ENCODE measurements around the gene TMEM126A.
A peak's percentile ranks its signal among the peaks of the same experiment; 100 is the strongest.
"Not testable (repeated sequence)": the region's sequence is repeated elsewhere in the genome, so short reads cannot be mapped to it uniquely, and the experiment has no call there.

Gene TMEM126A

DNA sequence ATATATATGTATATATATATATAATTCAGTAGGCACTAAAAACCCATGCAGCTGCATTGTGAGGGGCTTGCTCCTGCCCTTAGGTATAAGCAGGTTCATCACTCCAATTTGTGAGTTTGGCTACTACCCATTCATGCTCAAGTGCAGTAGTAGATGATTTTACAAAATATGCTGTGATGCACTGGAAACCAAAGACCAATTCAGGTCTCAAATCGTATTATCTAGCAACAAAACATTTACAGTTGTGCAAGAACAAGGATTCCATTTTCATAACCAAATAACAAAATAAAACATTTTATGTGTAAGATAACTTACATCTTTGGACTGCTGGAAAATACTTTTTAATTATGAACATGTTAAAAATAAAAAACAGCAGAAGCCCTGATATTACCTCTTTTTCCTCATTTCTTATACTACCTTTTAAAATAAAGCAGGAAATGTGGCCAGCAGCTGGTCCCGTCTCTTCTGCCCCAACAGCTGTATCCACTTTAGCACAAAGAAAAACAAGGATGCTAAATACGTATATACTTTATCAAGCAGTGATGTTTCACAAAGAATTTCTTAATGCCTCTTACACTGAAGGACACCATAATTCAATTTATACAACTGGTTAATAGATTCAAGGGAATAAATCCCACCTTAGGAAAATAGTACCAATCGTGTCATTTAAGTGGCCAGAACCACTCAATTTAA, 14.4 kb downstream of the TMEM126A start:
- DNase-seq, result no peak

DNA sequence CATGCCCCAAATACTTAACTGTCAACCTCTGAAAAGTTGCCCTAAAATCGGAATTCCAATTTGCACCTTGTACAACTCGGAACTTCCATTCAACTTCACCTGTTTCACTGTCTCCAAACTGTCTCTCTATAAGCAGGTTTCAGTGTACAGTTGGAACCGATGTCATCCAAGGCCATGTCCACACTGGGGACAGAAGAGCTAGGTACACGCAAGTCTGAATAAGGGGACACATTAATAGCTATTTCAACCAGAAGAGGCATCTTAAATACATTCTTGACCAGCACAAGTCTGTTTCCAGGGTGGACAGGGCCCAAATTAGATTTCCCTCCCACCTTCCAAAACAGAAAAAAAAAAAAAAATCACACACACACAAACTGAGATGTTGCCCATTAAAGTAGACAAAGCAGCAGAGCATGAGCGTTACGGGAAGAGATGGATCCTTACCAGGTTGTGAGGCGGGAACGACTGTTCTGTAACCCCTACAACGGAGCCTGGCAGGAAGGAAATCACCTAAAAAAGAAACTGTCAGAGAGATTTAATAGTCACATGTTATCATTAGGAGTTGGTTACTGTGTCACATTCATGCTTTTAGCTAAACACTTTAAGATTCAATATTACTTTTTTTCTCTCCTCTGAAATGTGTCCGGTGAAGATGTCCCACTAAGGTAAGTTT, 15.4 kb downstream of the TMEM126A start:
- DNase-seq, result peak in 1 of 2 experiments; percentile 15

DNA sequence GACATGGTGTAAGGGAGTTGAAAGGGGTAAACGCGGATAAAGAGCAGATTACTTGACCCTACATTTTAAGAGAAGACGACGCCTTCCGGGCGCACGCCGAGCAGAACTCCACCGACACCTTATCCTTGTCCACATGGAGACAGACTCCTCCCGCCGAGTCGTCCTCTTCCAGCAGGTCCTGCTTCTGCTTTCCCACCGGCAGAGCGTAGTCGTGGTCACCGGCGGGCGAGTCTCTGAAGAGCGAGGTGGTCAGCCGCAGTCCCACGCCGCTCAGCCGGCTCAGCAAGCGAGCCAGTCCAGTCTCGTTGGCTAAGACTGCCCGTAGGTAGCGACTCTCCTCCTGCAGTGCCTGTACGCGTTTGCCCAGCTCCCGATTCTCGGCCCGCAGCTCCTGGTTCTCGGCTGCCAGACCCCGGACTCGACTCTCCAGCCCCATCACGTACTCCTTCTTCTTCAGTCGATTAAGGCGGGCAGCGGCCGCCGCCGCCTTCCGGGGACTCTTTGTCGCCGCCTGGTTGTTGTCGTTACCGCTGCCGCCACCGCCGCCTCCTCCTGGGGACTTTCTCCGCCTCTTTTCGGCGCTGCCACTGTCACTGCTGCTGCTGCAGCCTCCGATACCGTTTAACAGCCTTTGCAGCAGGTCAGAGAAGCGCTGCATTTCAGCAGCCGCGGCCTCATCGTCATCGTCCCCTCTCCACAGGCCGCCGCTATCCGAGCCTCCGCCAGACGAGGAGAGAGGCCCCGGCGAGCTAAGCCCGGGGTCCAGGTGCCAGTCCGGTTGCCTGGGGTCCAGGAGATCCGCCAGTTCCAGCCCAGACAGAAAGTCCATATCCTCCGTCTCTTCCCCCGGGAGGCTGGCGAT, 16.2 kb downstream of the TMEM126A start:
- DNase-seq, result peak; percentile 67 to 69

DNA sequence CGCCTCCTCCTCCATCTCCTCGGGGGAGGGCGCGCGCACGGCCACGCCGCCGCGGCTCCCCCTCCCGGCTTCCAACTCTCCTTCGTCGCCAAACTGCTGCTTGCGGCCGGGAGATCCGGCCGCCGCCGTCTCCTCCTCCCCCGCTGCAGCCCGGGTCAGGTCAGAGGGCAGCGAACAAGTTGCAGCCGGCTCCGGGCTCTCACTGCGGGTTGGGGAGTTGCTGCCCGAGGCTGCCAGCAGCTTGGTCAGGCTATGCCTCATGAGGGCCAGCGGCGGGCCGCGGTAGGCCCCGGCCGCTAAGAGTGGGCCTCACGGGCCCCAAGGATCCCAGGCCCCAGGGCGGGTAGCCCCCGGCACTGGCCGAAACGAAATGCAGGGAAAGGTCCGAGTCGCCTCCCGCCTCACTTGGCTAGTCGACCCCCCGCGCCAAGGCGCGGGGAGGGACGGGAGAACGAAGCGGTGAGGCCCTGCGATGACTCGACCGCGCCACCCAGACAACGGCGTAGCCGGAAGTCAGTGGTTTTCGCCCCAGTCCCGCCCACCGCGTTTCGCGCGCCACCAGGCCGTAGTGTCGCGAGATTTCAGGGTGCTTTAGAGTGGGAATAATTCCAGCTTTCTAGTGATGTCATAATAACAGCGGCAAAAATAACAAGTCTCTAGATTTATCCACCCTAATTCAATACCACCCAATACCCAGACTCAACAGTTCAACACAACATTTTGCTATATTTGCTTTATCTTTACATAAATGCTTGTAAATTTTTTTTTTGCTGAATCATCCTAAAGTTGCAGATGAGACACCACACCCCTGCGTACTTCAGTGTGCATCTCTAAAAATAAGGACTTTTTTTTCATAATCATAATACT, 17.1 kb downstream of the TMEM126A start, which contains the start of gene CREBZF:
Gene CREBZF, minus strand, starts transcription at position 515 of the 867 bp plus-strand sequence. Its CDS starts 254 bp downstream, at position 261.
- peak; percentile 92 to 96 for DNase-seq

DNA sequence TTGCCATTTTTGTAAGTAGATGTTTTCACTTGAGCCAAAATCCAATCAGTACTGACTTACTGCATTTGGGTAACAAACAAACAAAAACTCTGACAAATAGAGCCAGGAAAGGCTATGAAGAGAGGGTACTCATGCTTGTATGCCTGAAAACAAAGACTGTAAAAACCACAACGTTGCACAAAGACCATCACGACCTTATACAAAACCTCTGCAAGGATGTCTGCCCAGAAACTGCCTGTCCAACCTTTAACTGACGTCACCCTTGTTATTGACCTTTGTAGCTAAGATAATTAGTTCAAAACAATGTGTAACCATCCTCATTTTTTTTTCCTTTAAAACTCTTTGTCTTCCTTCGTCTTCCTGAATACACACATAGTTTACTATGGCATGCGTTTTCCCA, 18.0 kb downstream of the TMEM126A start:
- DNase-seq, result no peak

DNA sequence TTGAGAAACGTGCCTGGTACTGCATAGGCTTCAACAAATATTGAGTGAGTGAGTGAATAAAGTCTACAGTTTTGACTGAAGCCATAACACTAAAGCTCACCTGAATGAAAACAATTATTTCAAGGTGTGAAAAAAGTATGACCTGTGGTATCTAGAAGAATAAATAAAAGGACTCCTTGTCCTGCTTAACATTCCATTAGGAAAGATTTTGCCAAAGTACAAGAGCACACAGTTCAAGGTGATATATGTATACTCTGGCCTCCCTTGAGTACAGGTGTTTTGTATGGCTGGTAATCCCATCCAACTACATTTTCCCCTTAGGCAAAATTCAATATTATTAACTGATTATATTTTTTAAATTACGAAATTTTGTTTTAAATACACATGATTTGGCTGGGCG, 18.9 kb downstream of the TMEM126A start:
- DNase-seq, result no peak

DNA sequence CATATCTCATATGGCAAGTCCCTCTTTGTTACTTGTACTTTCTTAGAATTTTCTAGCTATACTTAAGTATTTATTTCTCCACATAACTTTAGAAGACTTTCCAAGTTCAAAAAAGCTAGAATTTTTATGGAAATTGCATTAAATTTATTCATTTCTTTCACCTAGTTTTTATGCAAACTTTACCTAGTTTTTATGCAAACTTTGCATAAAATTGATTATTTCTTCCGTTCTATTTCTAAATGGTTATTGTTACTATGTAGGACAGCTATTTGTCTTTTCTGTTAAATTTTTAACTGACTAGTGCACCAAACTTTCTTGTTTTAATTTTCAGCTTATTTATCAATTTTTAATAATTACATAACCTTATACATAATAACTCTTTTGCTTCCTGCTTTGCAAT, 20.4 kb downstream of the TMEM126A start:
- no peak for DNase-seq

DNA sequence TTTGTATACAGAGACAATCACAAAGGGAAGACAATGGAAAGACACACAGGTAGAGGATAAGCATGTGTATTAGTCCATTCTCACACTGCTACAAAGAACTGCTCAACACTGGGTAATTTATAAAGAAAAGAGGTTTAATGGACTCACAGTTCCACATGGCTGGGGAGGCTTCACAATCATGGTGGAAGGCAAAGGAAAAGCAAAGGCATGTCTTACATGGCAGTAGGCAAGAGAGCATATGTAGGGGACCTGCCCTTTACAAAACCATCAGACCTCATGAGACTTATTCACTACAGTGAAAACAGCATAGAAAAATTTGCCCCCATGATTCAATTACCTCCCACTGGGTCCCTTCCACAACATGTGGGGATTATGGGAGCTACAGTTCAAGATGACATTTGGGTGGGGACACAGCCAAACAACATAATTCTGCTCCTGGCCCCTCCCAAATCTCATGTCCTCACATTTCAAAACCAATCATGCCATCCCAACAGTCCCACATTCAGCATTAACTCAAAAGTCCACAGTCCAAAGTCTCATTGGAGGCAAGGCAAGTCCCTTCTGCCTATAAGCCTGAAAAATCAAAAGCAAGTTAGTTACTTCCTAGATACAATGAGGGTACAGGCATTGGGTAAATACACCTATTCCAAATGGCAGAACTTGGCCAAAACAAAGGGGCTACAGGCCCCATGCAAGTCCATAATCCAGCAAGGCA, 23.3 kb downstream of the TMEM126A start:
- DNase-seq, result not testable (repeated sequence)

DNA sequence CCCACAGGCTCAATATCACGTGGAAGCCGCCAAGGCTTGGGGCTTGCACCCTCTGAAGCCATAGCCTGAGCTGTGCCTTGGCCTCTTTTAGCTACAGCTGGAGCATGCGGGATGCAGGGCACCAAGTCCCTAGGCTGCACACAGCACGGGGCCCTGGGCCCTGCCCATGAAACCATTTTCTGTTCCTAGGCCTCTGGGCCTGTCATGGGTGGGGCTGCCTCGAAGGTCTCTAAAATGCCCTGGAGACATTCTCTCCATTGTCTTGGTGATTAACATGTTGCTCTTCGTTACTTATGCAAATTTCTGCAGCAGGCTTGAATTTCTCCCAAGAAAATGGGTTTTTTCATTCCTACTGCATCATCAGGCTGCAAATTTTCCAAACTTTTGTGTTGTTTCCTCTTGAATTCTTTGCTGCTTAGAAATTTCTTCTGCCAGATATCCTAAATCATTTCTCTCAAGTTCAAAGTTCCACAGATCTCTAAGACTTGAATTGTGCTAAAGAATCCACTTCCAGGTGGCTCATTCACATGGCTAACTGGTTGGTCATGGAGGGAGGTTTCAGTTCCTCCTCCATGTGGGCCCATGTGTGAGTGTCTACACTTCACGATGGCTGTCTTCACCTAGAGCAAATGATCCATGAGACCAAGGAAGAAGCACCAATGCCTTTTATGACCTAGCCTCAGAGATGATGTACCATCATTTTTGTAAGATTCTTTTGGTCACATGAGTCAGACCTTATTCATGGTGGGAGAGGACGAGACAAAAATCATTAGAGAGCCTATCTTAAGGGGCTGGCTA, 24.5 kb downstream of the TMEM126A start:
- no peak for DNase-seq

DNA sequence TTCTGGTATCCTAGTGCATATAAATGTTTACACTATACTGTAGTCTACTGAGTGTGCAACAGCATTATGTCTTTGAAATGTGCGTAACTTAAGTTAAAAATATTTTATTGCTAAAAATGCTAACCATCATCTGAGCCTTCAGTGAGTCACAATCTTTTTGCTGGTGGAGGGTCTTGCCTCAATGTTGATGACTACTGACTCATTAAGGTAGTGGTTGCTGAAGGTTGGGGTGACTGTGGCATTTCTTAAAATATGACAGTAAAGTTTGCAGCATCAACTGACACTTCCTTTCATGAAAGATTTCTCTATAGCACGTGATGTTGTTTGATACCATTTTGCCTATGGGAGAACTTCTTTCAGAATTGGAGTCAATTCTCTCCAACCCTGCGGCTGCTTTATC, 25.6 kb downstream of the TMEM126A start:
- no peak for DNase-seq

DNA sequence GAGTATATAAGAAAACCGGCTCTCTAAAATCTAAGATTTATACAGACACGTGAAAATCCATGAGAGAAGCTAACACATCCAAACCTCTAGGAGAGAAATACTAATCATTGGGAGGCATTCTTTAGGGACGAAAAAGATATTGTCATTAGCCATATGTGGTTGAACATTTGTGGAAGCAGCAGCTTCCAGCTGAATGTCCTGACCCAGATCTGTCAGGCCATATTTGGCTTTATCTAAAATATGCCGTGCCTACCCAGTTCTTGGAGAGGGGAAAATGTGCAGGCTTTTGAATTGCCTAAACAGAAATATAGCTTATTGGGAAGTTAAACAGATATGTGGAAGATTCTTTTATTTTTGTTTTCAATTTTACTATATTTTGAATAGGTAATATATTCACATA, 31.8 kb downstream of the TMEM126A start:
- DNase-seq, result no peak

DNA sequence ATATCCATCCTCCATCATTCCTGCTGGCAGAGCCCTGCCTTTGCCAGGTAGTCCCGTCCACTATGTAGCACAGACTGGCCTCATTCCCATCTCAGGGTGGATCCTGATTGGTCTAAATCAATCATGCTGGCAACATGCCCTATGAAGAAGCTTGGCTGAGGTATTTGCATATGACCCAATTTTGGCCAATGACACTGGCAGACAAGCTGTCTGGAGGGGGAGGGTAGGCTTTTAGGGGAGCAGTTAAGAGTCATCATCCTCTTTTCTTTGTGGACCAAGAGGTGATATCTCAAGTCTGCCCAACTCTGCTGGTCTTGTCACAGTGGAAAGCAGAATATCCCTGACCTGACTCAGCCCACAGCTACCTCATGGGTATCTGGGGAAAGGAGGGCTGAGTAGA, 33.1 kb downstream of the TMEM126A start:
- DNase-seq, result no peak

DNA sequence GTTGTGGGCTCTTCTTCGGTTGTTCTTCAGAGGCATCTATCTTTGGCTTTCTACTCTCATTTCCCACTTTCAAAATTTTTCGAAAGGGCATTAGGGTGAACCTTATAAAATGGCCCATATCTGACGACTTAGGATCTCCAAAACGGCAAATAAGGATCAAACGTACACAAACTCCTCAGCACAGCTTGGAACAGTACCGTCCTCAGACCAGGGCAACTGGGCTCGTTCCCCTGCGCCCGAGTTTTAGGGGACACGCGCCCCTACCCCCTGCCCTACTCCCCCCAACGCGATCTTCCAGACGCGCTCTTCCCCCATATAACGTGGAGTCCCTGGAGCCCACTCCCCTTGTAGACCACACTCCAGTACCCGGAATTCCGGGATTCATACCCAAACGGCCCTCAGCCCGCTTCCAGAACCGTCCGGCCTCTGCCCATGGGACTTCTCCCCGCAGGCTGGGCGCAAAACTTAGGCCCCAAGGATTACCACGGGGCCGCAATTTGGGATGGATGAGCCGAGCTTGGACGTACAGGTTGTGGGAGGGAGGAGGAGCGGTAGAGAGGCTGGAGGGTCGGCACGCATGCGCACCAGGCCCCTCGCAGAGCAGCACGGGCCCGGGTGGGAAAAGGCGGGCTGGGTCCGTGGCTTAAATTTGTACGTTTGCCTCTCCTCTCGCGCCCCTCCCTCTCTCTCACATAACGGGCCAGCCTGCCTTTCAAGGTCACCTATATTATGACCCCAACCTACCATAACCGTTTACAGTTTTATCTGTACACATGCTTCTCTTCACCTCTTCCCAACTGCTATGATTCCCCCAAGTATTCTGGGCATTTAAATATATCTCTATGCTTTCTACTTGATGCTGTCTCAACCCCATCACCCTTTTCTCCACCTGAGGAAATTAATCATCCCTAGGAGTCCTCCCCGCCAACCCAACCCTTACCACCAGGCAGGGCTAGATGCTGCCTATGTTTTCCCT, 34.9 kb downstream of the TMEM126A start:
- DNase-seq, result peak in 1 of 2 experiments; percentile 8

DNA sequence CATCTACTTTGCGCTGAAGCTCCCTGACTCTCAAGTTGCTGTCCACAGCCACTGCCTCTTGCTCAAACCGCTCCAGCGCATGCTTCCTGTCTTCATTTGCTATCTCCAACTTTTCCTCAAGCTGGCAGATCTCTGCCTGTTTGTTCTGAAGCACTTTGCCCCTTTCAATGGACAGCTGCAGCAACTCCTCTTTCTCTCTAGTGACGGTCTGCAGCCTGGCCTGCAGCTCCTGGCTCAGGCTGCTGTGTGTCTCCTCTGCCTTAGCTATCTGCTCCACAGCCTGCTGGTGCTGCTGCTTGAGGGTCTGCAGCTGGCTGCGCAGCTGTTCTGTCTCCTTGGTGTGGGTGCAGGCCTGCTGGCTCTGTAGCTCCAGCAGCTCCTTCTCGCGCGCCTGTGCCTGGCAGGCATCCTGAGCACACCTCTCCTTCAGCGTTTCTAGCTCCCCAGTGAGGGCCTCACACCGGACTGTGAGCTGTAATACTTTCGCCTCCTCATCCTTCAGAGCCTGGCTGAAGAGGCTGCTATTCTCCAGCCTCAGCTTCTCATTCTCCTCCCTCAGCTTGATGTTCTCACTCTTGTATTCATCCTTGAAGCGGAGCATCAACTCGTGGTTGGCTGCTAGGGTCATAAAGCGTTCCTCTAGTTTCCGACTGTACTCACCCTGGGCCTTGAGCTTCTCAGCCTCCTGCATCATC, 37.5 kb downstream of the TMEM126A start:
- no peak for DNase-seq

DNA sequence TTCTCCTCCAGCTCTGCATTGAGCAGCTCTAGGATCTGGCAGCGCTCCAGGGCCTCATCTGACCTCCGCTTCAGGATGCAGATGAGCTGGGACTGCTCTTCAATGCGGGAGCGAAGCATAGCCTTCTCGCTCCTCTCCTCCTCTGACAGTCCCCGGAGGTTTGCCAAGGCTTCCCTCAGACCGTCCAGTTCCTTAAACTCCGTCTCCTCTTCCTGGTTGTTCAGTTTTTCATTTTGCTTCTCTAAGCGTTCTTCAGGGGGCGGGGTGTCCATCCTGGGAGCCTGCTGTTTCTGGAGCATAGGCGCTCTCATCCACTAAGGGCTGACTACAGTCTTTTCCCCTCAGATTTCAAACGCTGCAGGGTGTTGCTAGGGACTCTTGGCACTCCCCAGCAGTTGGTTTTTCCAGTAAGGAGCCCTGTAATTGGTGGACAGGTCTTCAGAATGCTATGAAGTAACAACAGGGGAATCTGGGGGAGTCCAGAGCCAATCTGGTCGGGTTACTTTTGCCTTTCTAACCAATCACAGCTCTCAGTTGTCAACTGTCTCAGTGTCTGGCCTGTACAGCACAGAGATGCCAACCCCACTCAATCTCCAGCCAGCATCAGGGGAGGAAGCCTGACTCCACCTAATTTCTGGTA, 38.2 kb downstream of the TMEM126A start, which contains the start of gene CCDC89:
Gene CCDC89, minus strand, starts transcription at position 376 of the 640 bp plus-strand sequence. Its CDS starts 65 bp downstream, at position 311.
- no peak for DNase-seq

DNA sequence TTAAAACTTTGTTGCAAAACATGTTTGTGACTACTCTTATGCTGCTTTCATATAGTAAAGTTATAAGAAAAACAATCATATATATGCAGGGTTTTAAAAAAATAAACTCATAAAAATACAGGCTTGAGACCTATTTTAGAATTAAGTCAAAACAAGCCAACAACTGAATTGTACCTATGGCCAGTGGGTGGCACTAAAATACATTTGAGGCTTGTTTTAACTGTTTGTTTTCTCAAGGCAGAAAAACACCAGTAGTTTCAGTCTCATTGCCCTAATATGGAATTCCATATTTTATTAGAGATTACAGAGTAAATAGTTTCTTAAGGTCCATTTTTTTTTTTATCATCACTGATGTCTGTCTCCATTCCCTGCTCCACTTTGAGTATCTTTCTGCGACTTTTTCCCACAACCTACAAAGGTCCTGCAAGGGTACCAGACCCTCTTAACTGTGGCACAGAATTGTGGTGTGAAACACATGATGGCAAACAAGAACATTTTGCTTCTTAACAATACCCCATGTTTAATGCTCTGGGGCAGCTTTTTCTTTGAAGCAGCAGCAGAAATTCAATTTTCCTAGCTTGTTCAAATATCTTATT, 46.7 kb downstream of the TMEM126A start:
- DNase-seq, result peak; percentile 7 to 33

DNA sequence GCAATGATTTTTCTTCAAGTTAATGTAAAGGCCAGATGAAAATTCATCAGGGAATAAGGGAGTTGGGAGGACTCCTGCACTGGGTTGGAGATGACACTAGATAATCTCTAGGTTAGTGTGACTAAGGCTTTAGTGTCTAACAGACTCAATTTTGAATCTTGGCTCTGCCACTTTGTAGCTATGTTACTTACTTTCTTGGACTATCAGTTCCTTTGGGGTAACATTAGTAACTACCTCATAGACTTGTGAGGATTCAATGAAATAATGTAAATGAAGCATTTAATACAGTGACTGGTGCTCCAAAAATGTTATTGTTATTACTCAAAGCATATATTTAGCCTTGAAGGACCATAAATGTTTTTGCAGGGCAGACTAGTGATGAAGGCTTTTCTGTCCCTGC, 47.8 kb downstream of the TMEM126A start:
- DNase-seq, result no peak

DNA sequence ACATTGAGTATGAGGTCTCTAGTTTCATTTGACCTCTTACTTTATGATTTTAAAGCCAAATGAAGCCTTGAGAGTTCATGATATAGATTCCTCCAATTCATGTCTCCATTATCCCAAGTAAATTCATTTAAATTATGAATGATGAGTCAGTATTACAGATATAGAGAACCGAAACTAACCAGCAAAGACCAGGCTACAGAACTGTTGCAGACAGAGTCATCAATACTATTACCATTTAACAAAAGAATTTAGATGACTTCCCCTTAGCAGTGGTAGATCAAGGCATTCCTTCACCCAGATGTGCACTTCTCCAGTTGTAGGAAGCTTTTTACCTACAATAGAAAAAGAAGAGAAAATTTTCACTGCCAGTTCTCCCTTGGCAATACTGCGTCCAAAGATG, 50.0 kb downstream of the TMEM126A start:
- no peak for DNase-seq
